Calu3 (cell line): Measurements from ENCODE around the gene TMEM26. TPM values are rescaled to one million over a fixed set of nuclear protein-coding genes. Genes with fewer than 3 reads are reported as not detected.

ENCODE experiments used
- BruUV-seq: library from RNA; stranded (reverse); fragments of 400-500 nt; replicated peaks from 2 replicates; lab custom pipeline; 2021; lab: Mats Ljungman, UMichigan
- CTCF ChIA-PET: fragments of 300-600 bp; sonication (Branson Sonifier 250); formaldehyde crosslinking; loops from one replicate; lab custom pipeline; 2022; ENCODE audit warnings: antibody characterized with exemption; lab: Charles Lee
- DNase-seq: peaks from one replicate; pipeline ENCODE4 v3.0.0; 2022
- H3K27ac Mint-ChIP-seq: one replicate; pipeline ENCODE4 v1.8.0; 2022; ENCODE audit warnings: mixed read lengths; ENCODE audit not compliant: unreplicated experiment
- H3K27me3 Mint-ChIP-seq: one replicate; pipeline ENCODE4 v1.8.0; 2022; ENCODE audit warnings: mixed read lengths; ENCODE audit not compliant: unreplicated experiment
- H3K36me3 Mint-ChIP-seq: one replicate; pipeline ENCODE4 v1.8.0; 2022; ENCODE audit warnings: mild to moderate bottlenecking, moderate library complexity, mixed read lengths; ENCODE audit not compliant: insufficient read depth, unreplicated experiment
- H3K4me1 Mint-ChIP-seq: one replicate; pipeline ENCODE4 v1.8.0; 2022; ENCODE audit warnings: mild to moderate bottlenecking, low read depth, mixed read lengths; ENCODE audit not compliant: unreplicated experiment
- H3K4me3 Mint-ChIP-seq: one replicate; pipeline ENCODE4 v1.8.0; 2022; ENCODE audit warnings: mild to moderate bottlenecking, low read depth, moderate library complexity, mixed read lengths; ENCODE audit not compliant: unreplicated experiment
- H3K9me3 Mint-ChIP-seq: one replicate; pipeline ENCODE4 v1.8.0; 2022; ENCODE audit warnings: low read depth, mixed read lengths; ENCODE audit not compliant: unreplicated experiment
- intact Hi-C: fragments of 100-400 bp; cut with micrococcal nuclease; formaldehyde crosslinking; loops from one replicate; pipeline ENCODE4 v1.10.0; 2022; ENCODE audit not compliant: unreplicated experiment
- total RNA-seq: library from RNA; stranded (reverse); gene quantifications from 2 replicates; pipeline ENCODE4 v1.2.3, GENCODE V29; 2022
- TF ChIP-seq, protein P1 (sequence below): fragments of 200-600 bp; IDR thresholded peaks from one replicate; pipeline ENCODE4 v1.8.0; 2022; ENCODE audit warnings: antibody characterized with exemption; ENCODE audit not compliant: unreplicated experiment

Gene TMEM26
- total RNA-seq, 1 experiment from 2014 or later, result not detected

DNA sequence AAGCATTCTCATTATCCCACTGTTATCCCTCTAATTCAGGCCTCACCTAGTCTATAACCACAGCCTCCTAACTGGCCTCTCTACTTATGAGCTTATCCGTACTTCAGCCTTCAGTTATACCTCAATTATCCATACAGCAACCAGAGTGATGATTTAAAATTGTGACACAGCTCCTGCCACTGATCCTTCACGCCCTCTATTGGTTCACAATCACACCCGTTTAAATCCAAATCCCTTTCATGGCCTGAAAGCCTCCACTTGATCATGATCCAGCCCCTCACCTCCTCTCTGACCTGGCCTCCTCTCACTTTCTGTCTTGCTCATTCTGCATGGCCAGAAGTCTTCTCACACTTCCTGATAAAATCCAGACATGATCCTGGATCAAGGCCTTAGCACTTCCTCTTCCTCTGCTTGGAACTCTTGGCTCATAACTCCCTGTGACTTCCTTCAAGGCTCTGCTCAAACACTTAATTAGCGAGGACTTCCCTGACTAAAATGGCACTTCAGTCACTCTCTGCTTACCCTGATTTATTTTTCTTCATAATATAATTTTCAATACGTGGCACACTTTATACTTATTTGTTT lies 19.0 kb upstream of the TMEM26 start:
- CTCF ChIA-PET, result no interaction called here
- TF ChIP-seq, protein P1, sequence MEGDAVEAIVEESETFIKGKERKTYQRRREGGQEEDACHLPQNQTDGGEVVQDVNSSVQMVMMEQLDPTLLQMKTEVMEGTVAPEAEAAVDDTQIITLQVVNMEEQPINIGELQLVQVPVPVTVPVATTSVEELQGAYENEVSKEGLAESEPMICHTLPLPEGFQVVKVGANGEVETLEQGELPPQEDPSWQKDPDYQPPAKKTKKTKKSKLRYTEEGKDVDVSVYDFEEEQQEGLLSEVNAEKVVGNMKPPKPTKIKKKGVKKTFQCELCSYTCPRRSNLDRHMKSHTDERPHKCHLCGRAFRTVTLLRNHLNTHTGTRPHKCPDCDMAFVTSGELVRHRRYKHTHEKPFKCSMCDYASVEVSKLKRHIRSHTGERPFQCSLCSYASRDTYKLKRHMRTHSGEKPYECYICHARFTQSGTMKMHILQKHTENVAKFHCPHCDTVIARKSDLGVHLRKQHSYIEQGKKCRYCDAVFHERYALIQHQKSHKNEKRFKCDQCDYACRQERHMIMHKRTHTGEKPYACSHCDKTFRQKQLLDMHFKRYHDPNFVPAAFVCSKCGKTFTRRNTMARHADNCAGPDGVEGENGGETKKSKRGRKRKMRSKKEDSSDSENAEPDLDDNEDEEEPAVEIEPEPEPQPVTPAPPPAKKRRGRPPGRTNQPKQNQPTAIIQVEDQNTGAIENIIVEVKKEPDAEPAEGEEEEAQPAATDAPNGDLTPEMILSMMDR, result no peak
- intact Hi-C loops, result loop anchor here (10.0 kb wide), 1 partner anchor 657 kb away; no protein-coding TSS in a partner anchor
- H3K9me3 Mint-ChIP-seq, result no peaks in the 10 kb centered on the region
- no TSS peak for BruUV-seq
- no peaks in the 10 kb centered on the region for H3K27me3 Mint-ChIP-seq
- no peak overlapping the region for H3K27ac Mint-ChIP-seq
- DNase-seq, result no peak
- no peaks in the 10 kb centered on the region for H3K4me1 Mint-ChIP-seq
- no peaks in the 10 kb centered on the region for H3K36me3 Mint-ChIP-seq
- no peak overlapping the region for H3K4me3 Mint-ChIP-seq

DNA sequence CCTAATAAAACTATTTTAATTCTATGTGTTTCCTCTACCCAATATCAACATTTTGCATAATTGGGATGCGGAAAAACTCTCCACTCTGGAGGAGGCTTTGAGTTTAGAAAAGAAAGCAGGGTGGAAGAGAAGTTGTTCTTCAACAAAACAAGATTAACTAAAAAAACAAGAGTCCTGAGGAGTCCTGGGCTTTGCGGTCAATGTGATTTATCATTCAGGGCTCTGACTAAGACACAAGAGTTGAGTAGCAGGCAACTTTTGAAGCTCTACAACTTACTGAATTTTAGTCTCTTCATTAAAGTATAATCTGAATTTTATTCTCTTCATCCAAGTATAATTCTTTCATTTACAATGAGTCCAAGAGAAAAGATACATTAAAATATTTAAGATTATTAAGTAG lies 18.3 kb upstream of the TMEM26 start:
- no peak for DNase-seq
- Mint-ChIP-seq H3K27ac (no peak overlapping the region), H3K27me3 (no peaks in the 10 kb centered on the region), H3K4me1 (no peaks in the 10 kb centered on the region), H3K4me3 (no peak overlapping the region), H3K9me3 (no peaks in the 10 kb centered on the region), H3K36me3 (no peaks in the 10 kb centered on the region)
- TF ChIP-seq, protein P1, result no peak
- intact Hi-C loops, result loop anchor here (10.0 kb wide), 1 partner anchor 657 kb away; no protein-coding TSS in a partner anchor
- no TSS peak for BruUV-seq
- CTCF ChIA-PET, result no interaction called here

DNA sequence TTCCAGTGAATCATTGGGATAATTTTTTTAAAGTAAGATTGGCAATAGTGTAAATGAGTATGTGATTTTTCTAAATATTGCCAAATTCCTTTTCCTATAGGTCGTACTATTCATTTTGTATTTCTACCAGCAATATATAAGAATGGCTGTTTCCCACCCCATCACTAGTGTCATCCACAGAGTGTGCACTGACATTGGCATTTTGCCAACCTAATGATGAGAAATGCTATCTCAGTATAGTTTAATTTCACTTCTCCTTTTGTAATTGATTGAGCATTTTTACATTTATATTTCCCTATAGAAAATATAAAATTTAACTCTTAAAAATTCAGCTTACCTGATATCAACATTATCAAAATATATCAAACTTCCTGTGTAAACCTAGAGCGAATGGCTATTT lies 17.6 kb upstream of the TMEM26 start:
- no peaks in the 10 kb centered on the region for H3K27me3 Mint-ChIP-seq
- TF ChIP-seq, protein P1, result no peak
- H3K4me1 Mint-ChIP-seq, result no peaks in the 10 kb centered on the region
- H3K4me3 Mint-ChIP-seq, result no peak overlapping the region
- intact Hi-C loops, result loop anchor here (10.0 kb wide), 1 partner anchor 656 kb away; no protein-coding TSS in a partner anchor
- no peak for DNase-seq
- no peaks in the 10 kb centered on the region for H3K9me3 Mint-ChIP-seq
- BruUV-seq, result no TSS peak
- no peak overlapping the region for H3K27ac Mint-ChIP-seq
- CTCF ChIA-PET, result no interaction called here
- H3K36me3 Mint-ChIP-seq, result no peaks in the 10 kb centered on the region

DNA sequence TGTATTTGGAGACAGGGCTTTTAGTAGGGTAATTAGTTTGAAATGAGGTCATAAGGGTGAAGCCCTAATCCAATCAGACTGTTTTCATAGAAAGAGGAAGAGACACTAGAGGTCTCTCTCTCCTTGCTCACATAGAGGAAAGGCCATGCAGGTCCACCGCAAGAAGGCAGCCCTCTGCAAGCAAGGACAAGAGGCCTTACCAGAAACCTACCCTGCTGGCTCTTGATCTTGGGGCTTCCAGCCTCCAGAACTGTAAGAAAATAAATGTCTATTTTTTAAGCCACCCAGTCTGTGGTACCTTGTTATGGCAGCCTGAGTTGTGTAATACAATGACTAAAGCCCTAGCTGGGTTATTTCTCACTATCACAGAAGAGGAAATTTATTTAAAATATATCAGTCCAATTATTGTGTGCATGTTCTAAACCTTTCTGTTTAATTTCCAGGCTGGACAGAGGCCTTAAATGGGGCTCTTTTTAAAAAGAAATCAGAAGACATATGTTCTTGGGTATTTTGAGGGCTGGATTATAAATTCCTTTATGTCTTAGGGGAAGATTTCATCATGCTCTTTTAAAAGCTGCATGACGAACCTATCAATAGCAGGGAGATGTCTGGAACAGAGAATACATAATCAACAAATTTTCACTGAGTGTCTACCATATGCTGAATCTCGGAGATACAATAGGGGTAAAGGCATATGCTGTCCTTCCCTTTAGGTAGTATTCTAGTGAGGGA lies 12.9 kb upstream of the TMEM26 start:
- CTCF ChIA-PET, result no interaction called here
- no TSS peak for BruUV-seq
- intact Hi-C loops, result no loop called here
- no peaks in the 10 kb centered on the region for H3K27me3 Mint-ChIP-seq
- H3K9me3 Mint-ChIP-seq, result no peaks in the 10 kb centered on the region
- TF ChIP-seq, protein P1, result no peak
- no peaks in the 10 kb centered on the region for H3K4me1 Mint-ChIP-seq
- no peak for DNase-seq
- H3K36me3 Mint-ChIP-seq, result no peaks in the 10 kb centered on the region
- no peak overlapping the region for H3K4me3 Mint-ChIP-seq
- H3K27ac Mint-ChIP-seq, result no peak overlapping the region
